ENCODE data around the gene DAD1.

- TF ChIP-seq CTCF (IDR thresholded peaks at IDR 0.05; ENCODE audit: low read depth, low read length): no peak
- no peak for TF ChIP-seq EZH2phosphoT487 (IDR thresholded peaks at IDR 0.05; ENCODE audit: low read depth)
These were observed 40.9 kb downstream of the DAD1 start for GRCh38 chr14:22547948-22548750.
